HG03135 (cell line): ENCODE results near the gene ISCA2.
"Not testable (repeated sequence)": the region's sequence is repeated elsewhere in the genome, so short reads cannot be mapped to it uniquely, and the experiment has no call there.

Source experiments
- ATAC-seq: cut with Tn5 transposase; IDR thresholded peaks from one replicate; pipeline ENCODE4 v1.9.1; 2021; ENCODE audit warnings: mild to moderate bottlenecking, moderate library complexity; ENCODE audit not compliant: unreplicated experiment

Gene ISCA2

DNA sequence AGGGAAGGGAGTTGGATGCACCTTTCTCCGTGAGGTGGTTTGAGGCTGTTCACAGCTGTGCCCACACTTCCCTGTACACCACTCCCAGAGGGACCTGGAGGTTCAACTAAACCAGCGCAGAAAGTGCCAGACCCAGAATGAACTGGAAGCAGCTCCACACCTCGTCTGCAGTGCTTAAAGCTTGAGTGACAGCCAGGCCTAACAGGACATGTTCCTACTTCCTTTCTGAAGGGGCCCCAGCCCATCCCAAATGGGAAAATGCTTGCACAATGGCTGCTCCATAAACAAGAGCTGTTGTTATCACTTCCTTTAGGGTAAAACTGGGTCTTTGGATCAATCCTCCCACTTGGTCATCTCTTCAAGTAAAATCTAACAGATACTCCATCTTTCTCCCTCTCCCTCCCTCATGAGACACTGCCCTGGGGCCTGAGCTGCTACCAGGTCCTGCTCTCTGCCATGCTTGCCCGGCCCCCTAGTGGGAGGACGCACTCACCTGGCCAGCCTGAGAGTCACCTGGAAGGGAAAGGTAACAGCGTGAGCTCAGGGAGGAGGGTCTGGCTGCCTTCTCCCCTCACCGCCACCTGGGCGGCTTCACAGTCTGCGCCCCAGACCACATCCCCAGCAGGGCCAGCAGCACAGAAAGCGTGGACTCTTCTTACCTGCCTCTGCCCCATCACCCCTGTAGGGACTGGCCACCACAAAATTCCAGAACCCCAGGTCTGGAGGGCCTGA lies 33.5 kb downstream of the ISCA2 start:
- ATAC-seq = no peak

DNA sequence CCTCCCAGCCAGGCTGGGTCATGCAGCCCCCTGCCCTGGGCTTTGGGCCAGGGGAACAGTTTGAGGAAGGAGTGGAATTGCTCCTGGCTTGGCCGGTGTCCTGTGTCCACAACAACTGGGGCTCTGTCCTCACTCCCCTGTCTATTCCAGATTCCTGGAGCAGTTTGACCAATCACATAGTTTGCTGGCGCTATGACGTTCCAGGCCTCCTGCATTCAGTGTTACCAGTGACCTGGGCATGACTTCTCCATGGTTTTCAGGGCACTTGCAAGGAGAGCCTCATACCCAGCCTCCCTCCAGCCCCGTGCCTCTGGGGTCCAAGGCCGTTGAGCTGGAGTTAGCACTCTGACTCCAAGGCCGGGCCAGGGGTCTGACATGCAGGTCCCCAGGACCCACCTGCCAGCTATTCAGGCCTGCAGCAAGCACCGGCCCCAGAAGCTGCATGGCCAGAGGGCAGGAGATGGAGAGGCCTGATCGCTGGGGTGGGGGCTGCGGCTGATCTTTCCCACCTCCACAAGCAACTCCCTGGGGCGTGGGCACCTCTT lies 34.2 kb downstream of the ISCA2 start:
- no peak for ATAC-seq

DNA sequence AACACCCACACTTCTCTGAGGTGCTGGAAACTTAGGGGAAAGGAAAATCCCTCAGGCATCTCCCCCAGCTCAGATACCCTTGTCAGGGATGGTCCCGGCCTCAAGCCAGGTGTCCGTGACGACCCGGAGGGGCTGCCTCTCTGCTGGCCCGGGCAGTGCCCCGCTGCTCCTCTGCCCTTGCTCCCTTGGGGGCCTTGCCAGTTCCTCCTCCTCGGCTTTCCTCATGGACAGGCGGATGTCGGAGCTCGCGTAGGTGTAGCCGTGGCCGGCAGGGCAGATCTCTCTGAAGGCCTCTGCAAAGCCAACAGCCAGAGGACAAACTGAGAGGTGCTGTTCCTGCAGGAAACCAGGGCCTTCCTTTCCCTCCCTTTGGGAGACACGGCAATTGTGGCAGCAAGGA lies 34.8 kb downstream of the ISCA2 start:
- no peak for ATAC-seq

DNA sequence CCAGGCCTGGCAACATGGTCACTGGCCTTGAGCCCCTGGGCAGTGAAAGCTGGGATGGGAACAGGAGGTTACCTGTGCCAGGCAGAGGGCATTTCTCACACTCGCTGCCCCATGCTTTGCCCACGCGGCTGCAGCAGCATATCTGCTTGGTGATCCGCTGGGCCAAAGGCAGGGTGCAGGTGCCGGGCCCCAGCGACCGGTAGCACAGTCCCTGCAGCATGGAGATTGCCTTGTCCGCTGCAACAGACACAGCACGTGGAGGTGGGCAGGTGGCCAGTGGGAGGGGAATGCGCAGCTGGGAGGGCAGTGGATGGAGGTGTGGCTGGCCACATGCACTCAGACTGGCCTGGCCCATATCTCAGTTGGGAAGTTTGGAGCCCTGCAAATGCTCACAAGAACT lies 35.3 kb downstream of the ISCA2 start:
- no peak for ATAC-seq

DNA sequence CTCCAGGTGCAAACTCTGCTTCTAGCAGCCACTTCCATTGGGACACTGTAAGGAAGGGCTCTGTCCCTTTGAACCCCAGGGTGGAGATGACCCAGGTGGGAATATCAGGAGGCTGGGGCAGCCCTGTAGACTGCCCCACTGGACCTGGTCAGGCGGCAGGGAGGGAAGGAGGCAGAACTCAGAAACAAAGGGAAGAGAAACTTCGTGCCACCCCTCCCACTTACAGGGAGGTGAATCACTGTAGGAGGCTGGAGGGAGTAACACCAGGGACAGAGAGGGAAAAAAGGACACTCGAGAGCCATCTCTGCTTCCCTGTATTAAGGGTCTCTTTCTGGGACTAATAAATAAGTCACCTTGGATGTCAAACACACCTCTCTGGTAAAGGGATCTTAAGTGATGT lies 37.4 kb downstream of the ISCA2 start:
- no peak for ATAC-seq

DNA sequence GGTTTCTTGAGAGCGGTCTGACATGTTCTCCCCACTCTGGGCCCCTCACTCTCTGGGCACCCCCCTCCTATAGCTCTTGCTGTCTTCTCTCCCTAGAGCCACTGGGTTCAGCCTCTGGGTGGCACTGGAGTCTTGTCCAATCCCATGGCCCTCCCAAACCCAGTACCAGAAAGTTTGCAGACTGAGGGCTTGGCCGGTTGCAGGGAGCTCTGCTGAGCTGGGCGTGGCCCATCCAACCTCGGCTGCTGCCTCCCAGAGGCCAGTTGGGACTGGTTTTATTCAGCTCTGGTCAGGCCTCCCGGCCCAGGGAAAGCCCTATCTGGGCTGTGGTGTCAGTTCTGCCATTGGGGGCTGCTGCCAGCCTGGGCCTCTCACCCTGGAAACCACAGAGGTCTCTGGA lies 37.9 kb downstream of the ISCA2 start:
- no peak for ATAC-seq

DNA sequence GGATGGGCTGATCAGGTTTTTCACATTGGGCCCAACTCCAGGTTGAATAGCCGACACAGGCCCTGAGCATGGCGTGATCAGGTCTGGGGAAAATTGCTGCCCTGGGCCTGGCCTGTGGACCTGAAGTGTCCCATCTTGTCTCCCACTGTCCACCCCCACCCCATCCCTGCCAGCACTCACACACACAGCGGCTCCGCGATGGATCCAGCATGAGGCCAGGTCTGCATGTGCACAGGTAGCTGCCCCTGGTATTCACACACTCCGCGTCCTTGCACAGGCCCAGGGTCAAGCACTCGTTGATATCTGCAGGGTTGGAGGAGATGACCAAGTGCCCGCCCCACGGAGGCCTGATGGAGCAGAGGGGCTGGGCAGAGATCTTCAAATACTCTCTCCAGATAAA lies 38.7 kb downstream of the ISCA2 start:
- ATAC-seq = no peak

DNA sequence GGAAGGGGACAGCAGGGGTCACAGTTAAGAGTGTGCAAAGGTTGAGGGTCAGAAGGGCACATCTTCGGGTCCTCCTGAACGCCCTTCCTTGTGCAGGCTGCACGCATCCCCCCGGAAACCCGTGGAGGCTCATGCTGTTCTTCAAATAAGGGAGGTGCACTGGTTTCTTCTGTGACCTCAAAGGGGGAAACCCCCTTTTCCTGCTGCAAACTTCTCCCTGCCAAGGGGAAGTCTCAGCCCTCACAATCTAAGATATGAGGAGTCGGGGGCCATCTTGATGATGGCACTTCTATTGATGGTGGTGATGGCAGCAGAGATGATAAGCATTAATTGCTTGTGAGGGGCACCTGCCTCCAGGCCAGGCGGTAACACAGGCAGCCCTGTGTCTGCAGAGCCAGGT lies 40.0 kb downstream of the ISCA2 start:
- ATAC-seq = no peak

DNA sequence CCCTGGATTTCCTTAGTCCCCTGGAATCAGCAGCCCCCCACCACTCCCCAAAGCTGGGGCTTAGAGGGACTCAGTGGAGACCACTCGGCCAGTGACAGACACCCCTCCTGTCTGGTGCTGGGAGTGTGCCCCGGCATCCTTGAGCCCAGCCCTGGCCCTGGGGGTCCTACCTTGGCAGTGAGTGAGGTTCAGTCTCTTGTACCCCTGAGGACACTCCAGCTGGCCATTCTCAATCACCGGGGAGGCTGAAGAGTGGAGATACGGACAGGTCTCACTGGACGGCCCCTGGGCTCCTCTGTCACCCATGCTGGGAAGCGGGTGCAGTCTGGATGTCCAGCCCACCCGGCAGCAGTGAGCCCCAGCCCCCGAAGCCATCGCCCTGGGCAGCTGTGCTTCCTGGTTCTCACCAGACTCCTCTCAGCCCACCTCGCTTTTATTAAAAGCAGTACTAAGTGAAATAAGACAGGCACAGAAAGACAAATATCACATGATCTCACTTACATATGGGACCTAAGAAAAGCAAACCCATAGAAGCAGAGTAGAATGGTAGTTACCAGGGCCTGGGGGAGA lies 42.3 kb downstream of the ISCA2 start:
- ATAC-seq = no peak

DNA sequence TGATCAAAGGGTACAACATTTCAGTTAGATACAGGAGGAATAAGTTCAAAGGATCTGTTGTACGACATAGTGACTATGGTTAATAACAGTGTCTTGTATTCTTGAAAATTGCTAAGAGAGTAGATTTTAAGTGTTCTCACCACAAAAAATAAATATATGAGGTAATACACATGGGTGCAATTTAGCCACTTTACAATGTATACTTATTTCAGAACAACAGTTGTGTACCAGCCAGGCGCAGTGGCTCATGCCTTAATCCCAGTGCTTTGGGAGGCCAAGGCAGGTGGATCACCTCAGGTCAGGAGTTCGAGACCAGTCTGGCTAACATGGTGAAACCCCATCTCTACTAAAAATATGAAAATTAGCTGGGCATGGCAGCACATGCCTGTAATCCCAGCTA lies 42.8 kb downstream of the ISCA2 start:
- not testable (repeated sequence) for ATAC-seq

DNA sequence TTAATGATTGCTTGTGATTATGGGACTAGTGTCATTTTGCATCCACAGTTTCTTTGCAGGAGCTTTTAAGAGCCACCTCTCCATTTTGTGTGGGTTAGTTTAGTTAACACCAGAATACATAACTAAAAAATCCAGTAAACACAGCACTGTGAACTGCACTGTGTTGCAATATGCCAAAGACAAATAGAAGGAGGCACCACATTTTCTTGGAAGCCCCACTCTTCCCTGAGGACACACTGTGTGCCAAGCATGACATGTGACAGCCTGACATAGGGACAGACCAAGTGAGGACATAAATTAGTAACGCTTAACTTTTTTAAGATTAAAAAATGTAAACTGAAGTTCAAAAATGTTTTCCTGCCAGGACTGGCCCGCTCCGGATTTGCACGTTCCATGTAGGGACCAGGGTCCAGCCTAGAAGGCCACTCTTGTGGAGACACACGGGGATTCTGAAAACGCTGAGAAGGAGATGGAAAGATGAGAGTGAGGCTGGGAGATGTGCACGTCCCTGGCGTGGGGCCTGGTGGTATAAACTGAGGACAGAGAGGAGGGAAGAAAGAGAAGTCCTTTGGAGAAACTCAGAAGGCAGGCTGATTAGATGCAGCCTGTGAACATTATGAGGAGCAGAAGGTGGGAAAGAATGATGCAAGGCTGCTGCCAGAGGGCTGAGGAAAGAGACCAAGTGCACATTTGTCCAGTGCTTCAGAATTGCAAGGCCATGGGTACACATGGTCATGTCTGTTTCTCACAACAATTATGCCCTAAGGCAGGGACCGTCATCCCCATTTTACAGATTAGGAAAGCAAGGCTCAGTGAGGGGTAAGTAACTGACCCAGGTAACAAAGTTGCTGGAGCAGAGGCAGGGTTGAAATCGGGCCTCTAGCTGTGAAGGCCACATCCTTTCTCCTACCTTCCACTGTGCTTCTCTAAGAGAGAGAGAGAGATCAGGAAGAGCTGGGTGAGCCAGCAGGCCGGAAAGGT lies 45.1 kb downstream of the ISCA2 start:
- ATAC-seq = no peak

DNA sequence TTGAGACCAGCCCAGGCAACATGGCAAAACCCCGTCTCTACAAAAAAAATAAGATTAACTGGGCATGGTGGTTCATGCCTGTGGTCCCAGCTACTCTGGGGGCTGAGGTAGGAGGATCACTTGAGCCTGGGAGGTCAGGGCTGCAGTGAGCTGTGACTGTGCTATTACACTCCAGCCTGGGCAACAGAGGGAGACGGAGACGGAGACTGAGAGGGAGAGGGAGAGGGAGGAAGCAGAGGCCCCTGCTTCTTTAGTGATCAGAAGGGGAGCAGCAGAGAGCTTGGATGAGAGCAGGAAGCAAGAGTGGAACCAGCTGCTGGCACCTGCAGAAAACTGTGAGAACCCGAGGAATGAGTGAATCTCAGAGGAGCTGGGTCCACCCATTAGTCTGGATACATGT lies 45.9 kb downstream of the ISCA2 start:
- ATAC-seq = no peak

DNA sequence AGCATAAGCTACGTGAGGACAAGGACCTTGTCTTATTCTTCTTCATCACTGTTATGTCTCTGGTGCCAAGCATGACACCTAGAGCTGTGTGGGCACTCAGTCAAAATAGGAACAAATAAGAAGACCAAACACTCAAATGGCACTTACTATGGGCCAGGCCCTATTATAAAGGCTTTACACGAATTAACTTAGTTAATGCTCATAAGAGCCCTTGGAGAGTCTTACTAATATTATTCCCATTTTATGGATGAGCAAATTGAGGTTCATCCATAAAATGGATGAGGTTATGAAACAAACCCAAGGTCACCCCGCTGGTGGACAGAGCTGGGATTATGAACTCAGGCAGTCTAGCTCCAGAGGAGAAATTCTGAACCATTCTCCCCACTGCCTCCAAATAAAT lies 47.7 kb downstream of the ISCA2 start:
- ATAC-seq = no peak

DNA sequence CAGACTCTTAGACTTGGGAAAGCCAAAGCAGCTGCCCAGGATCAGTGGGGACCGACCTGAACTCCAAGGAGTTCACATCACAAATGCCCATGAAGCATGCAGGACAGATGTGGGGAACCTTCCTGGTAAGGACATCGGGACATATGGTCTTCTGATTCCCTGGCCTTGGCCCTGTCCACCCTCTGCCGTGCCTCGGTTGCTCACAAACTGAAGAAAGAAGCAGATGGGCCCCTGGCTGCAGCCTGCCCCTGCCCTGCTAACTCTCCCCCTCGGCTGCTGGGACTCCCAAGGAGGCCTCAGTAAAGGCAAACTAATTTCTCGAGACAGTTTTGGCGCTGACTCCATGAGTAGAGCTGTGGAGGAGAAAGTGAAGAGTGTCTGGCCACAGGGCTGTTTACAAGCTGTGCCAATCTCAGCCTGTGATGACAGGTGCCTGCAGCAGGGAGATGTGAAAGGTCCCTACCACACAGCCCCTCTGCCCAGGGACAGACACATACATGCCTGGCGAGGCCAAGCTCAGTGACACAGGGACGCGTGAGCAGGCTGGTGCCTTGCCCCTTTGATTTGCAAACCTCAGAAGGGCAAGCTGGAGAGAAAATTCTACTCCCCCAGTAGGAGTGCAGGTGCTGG lies 48.6 kb downstream of the ISCA2 start:
- ATAC-seq = no peak

DNA sequence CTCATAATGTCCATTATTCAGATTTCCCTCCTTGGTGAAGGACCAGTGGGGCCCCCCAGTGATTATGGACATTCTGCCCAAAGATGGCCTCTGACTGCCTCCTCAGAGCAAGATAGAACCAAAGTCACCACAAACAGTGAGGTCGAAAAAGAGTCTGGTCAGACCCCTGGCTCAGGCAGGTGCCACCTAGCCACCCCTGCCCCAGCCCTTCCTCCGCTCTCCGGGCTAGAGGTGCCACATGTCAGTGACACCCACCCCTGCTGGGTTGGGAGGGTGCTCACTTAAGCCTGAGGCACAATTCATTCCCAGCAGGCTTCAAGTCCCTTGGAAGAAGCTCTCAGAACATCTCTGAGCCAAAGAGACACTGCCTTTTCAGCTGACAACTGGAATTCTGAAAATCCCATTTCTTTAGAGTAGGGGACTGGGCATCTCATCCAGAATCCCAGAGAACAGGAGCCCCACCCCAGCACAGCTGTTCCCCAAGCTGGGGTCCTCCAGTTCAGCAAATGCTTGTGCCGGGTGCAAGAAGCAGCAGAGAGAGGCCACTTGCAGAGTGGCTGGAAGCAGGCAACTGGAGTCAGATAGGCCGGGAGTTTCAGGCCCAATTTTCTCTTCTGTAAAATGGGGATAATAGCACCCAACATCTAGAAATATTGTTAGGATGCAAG lies 50.3 kb downstream of the ISCA2 start:
- ATAC-seq = no peak

DNA sequence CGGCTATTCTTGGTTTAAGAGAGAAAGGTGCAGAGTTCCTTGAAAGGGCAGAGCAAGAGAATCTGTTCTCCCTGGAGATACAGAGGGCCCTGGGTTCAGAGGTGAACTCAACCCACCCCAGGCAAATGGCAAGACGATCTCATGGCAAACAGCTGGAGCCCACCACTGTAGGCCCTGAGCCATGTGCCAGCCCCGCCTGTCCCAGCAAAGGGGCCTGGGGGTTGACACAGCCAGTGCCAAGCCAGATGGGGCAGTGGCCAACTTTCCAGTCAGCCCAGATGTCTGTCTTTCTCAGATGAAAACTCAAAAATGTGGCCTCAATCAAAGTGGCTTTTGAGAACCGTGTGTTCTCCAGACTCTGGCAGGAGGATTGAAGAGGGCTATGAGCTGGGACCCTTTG lies 51.8 kb downstream of the ISCA2 start:
- no peak for ATAC-seq

DNA sequence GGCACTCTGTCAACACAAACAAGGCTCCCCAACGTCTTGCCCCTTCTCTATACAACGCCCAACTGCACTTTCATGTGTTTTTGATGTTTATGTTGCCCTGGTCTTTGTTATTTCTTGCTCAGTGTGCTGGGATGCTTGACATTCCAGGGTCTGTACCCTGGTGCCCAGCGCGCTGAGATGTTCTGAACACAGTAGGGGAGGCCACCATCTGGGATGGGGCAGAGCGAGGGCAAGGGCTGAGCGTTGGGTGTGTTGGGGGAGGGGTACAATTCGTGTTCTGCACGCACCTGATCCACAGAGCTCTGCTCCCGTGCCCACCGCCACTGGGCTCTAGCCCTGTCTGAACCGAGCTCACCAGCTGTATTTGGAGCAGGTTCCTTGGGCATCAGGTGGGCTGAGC lies 52.9 kb downstream of the ISCA2 start:
- ATAC-seq = no peak
